OCI-LY1 (cell line): ENCODE results near the gene TRRAP.

Source experiments
- H2AFZ ChIP-seq: fragments of 200-600 bp; sonication (generic), shearing (Covaris generic); 2 replicates; pipeline ENCODE4 v1.6.0; 2014; ENCODE audit warnings: antibody characterized with exemption, mild to moderate bottlenecking, low read length
- H3F3A ChIP-seq: fragments of 200-600 bp; sonication (generic), shearing (Covaris generic); 2 replicates; pipeline ENCODE4 v1.6.0; 2014; ENCODE audit warnings: mild to moderate bottlenecking, antibody characterized with exemption, low read length, moderate library complexity; ENCODE audit not compliant: insufficient read depth
- H3K27ac ChIP-seq: fragments of 200-600 bp; sonication (generic); 2 replicates; pipeline ENCODE4 v1.5.1; 2014; ENCODE audit warnings: low read length, mixed run types, mild to moderate bottlenecking, low read depth; ENCODE audit not compliant: poor library complexity, severe bottlenecking
- H3K27me3 ChIP-seq: fragments of 200-600 bp; sonication (generic); 2 replicates; pipeline ENCODE4 v1.6.0; 2014; ENCODE audit warnings: antibody characterized with exemption, mild to moderate bottlenecking, low read length, moderate library complexity; ENCODE audit not compliant: insufficient read depth
- H3K36me3 ChIP-seq: fragments of 200-600 bp; sonication (generic); 2 replicates; pipeline ENCODE4 v1.6.1; 2014; ENCODE audit warnings: mild to moderate bottlenecking, antibody characterized with exemption, low read length, moderate library complexity, mixed read lengths; ENCODE audit not compliant: insufficient read depth
- H3K4me1 ChIP-seq: fragments of 200-600 bp; sonication (generic); 2 replicates; pipeline ENCODE4 v1.5.1; 2014; ENCODE audit warnings: mild to moderate bottlenecking, low read length, moderate library complexity; ENCODE audit not compliant: insufficient read depth, severe bottlenecking
- H3K4me2 ChIP-seq: fragments of 200-600 bp; sonication (generic), shearing (Covaris generic); 2 replicates; pipeline ENCODE4 v1.6.1; 2014; ENCODE audit warnings: low read length
- H3K4me3 ChIP-seq: fragments of 200-600 bp; sonication (generic); 2 replicates; pipeline ENCODE4 v1.5.1; 2014; ENCODE audit warnings: low read length, low read depth, mild to moderate bottlenecking, mixed read lengths; ENCODE audit not compliant: poor library complexity, severe bottlenecking
- H3K79me2 ChIP-seq: fragments of 200-600 bp; shearing (Covaris generic); 2 replicates; pipeline ENCODE4 v1.6.1; 2016; ENCODE audit warnings: mixed run types, low read length, mixed read lengths; ENCODE audit not compliant: insufficient read depth
- H3K9ac ChIP-seq: fragments of 200-600 bp; sonication (generic), shearing (Covaris generic); 2 replicates; pipeline ENCODE4 v1.6.1; 2014; ENCODE audit warnings: mild to moderate bottlenecking, low read length, mixed read lengths
- H3K9me2 ChIP-seq: fragments of 200-600 bp; sonication (generic), shearing (Covaris generic); 2 replicates; pipeline ENCODE4 v1.6.1; 2014; ENCODE audit warnings: low read depth, mild to moderate bottlenecking, low read length, mixed read lengths
- H3K9me3 ChIP-seq: fragments of 200-600 bp; shearing (Covaris generic); 2 replicates; pipeline ENCODE4 v1.6.1; 2014; ENCODE audit warnings: low read length, mixed read lengths
- H4K20me1 ChIP-seq: fragments of 200-600 bp; sonication (generic), shearing (Covaris generic); 2 replicates; pipeline ENCODE4 v1.6.0; 2016; ENCODE audit warnings: mild to moderate bottlenecking, low read length; ENCODE audit not compliant: insufficient read depth
- CTCF ChIP-seq: fragments of 200-600 bp; sonication (generic), shearing (Covaris generic); IDR thresholded peaks from 2 replicates; pipeline ENCODE4 v1.5.1; 2017; ENCODE audit warnings: mild to moderate bottlenecking, antibody characterized with exemption, low read length, moderate library complexity, mixed read lengths
- EZH2 ChIP-seq: fragments of 200-600 bp; sonication (generic), shearing (Covaris generic); IDR thresholded peaks from 2 replicates; pipeline ENCODE4 v1.8.0; 2017; ENCODE audit warnings: borderline replicate concordance, mixed run types, mild to moderate bottlenecking, antibody characterized with exemption, low read length, moderate library complexity, mixed read lengths

The TRRAP gene

GRCh38 chr7:98833022-98833421 is 45.3 kb upstream of the TRRAP start:
- H3K4me2 ChIP-seq = no peak overlapping the region
- H4K20me1 ChIP-seq = no peaks in the 10 kb centered on the region
- H3F3A ChIP-seq = no peaks in the 10 kb centered on the region
- no peaks in the 10 kb centered on the region for H3K9me3 ChIP-seq
- no peaks in the 10 kb centered on the region for H3K9me2 ChIP-seq
- no peak overlapping the region for H2AFZ ChIP-seq
- H3K36me3 ChIP-seq = no peaks in the 10 kb centered on the region
- no peaks in the 10 kb centered on the region for H3K27me3 ChIP-seq
- H3K27ac ChIP-seq = no peak overlapping the region
- H3K4me1 ChIP-seq = no peaks in the 10 kb centered on the region
- H3K9ac ChIP-seq = no peak overlapping the region
- no peaks in the 10 kb centered on the region for H3K79me2 ChIP-seq
- H3K4me3 ChIP-seq = no peak overlapping the region
- TF ChIP-seq EZH2 = no peak
- TF ChIP-seq CTCF = no peak

GRCh38 chr7:98834949-98835348 is 43.4 kb upstream of the TRRAP start:
- Histone ChIP-seq H3K4me1 (no peaks in the 10 kb centered on the region), H3K9ac (no peak overlapping the region), H3K9me2 (no peaks in the 10 kb centered on the region), H3K27ac (no peak overlapping the region), H3K4me2 (no peak overlapping the region), H3K4me3 (no peak overlapping the region), H2AFZ (no peak overlapping the region), H3K9me3 (no peaks in the 10 kb centered on the region), H3K27me3 (no peaks in the 10 kb centered on the region), H3K36me3 (no peaks in the 10 kb centered on the region), H4K20me1 (no peaks in the 10 kb centered on the region), H3F3A (no peaks in the 10 kb centered on the region), H3K79me2 (no peaks in the 10 kb centered on the region)
- TF ChIP-seq EZH2 (no peak), CTCF (no peak)

- Histone ChIP-seq H3K9me2 (no peaks in the 10 kb centered on the region), H3F3A (no peaks in the 10 kb centered on the region), H3K9me3 (no peaks in the 10 kb centered on the region), H3K36me3 (no peaks in the 10 kb centered on the region), H3K4me2 (no peak overlapping the region), H3K79me2 (no peaks in the 10 kb centered on the region), H3K27ac (no peak overlapping the region), H3K4me1 (no peaks in the 10 kb centered on the region), H4K20me1 (no peaks in the 10 kb centered on the region), H3K9ac (no peak overlapping the region), H3K27me3 (no peaks in the 10 kb centered on the region), H2AFZ (no peak overlapping the region), H3K4me3 (no peak overlapping the region)
- TF ChIP-seq EZH2 (no peak), CTCF (peak; percentile 97)
Measured at GRCh38 chr7:98836811-98837629, 41.3 kb upstream of the TRRAP start.
